ENCODE data around the gene HOXA13.

GRCh38 chr7:27194686-27195379 is 5.1 kb downstream of the HOXA13 start:
- TF ChIP-seq, protein P1, sequence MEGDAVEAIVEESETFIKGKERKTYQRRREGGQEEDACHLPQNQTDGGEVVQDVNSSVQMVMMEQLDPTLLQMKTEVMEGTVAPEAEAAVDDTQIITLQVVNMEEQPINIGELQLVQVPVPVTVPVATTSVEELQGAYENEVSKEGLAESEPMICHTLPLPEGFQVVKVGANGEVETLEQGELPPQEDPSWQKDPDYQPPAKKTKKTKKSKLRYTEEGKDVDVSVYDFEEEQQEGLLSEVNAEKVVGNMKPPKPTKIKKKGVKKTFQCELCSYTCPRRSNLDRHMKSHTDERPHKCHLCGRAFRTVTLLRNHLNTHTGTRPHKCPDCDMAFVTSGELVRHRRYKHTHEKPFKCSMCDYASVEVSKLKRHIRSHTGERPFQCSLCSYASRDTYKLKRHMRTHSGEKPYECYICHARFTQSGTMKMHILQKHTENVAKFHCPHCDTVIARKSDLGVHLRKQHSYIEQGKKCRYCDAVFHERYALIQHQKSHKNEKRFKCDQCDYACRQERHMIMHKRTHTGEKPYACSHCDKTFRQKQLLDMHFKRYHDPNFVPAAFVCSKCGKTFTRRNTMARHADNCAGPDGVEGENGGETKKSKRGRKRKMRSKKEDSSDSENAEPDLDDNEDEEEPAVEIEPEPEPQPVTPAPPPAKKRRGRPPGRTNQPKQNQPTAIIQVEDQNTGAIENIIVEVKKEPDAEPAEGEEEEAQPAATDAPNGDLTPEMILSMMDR (IDR thresholded peaks at IDR 0.05): no peak
- no peak for TF ChIP-seq POLR2A (IDR thresholded peaks at IDR 0.05)
